ENCODE results near the gene ZDHHC8. TPM values are rescaled to one million over a fixed set of nuclear protein-coding genes. Genes with fewer than 3 reads are reported as not detected.

The ZDHHC8 gene
- total RNA-seq, 2 experiments from 2014 or later = 44.5 to 44.8 TPM

DNA sequence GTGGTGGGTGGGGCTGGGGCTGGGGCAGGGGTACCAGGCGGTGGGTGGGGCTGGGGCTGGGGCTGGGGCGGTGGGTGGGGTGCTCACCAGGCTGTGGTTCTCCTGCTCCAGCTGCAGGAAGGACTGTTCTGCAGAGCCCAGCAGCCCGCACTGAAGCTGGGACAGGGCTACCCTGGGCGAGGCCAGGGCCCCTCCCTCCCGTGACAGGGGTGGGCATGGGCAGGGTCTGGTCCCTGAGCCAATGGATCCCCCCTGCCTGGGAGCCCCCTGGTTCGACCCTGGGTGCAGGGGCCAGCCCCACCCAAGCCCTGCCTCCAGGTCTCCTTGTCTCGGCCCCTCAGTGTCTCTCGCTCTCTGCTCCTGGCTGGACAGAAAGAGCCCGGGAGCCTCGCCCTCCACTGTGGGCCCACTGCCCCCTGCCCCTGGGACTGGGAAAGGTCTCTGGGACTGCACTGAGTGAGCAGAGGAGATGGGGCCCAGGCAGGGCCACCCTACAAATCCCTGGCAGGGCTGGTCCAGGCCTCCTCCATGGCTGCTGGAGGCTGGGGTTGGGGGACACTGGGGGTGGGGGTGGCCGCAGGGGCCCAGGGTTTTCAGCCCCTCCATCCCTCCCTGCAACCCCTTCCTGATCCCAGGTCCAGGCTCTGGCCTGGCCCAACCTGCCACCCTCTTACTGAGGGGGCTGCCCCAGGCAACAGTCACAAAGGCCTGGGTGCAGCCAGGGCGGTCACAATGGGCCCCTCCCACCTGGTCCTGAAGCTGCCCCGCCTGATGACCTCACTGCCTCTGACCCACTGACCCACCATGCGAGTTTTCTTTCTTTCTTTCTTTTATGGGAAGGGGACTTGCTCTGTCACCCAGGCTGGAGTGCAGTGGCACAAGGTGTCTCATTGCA lies 19.0 kb downstream of the ZDHHC8 start, which contains the start of gene CCDC188:
CCDC188 (minus strand) TSS at position 675 of the 895 bp plus-strand sequence; CDS start at position 606, 69 bp downstream.
- H3K27ac Mint-ChIP-seq = no peak within 1 kb of the TSS

DNA sequence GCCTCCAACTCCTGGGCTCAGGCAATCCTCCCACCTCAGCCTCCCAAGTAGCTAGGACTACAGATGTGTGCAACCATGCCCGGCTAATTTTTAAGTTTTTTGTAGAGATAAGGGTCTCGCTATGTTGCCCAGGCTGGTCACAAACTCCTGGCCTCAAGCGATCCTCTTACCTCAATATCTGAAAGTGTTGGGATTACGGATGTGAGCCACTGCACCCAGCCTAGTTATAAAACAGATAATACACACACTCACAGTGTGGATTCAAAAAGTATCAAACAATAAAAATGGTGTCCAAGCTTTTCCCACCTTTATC lies 19.6 kb downstream of the ZDHHC8 start:
- POLR2A ChIA-PET = interaction anchor here (1.0 kb wide), 1 partner anchor 34 kb away, joined by 3 read pairs; no protein-coding TSS in a partner anchor
- TF ChIP-seq, protein P1, sequence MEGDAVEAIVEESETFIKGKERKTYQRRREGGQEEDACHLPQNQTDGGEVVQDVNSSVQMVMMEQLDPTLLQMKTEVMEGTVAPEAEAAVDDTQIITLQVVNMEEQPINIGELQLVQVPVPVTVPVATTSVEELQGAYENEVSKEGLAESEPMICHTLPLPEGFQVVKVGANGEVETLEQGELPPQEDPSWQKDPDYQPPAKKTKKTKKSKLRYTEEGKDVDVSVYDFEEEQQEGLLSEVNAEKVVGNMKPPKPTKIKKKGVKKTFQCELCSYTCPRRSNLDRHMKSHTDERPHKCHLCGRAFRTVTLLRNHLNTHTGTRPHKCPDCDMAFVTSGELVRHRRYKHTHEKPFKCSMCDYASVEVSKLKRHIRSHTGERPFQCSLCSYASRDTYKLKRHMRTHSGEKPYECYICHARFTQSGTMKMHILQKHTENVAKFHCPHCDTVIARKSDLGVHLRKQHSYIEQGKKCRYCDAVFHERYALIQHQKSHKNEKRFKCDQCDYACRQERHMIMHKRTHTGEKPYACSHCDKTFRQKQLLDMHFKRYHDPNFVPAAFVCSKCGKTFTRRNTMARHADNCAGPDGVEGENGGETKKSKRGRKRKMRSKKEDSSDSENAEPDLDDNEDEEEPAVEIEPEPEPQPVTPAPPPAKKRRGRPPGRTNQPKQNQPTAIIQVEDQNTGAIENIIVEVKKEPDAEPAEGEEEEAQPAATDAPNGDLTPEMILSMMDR (IDR thresholded peaks at IDR 0.05) = no peak
- Mint-ChIP-seq H3K27ac (no peak overlapping the region), H3K4me3 (no peak overlapping the region), H3K36me3 (ENCODE audit: low read depth) (no peaks in the 10 kb centered on the region), H3K4me1 (ENCODE audit: low read depth) (peaks cover 5% of the 10 kb centered on the region), H3K27me3 (no peaks in the 10 kb centered on the region), H3K9me3 (no peaks in the 10 kb centered on the region)
- DNase-seq = no peak
- ATAC-seq = no peak
- CTCF ChIA-PET = no interaction called here
- intact Hi-C loops (cut with micrococcal nuclease) = no loop called here

More for the DNA sequence above, 19.0 kb downstream of the ZDHHC8 start, which contains the start of gene CCDC188:
- Mint-ChIP-seq H3K36me3 (ENCODE audit: low read depth) (no peaks in the 10 kb centered on the region), H3K9me3 (no peaks in the 10 kb centered on the region), H3K4me1 (ENCODE audit: low read depth) (peaks cover 5% of the 10 kb centered on the region), H3K27me3 (no peaks in the 10 kb centered on the region), H3K4me3 (no peak within 1 kb of the TSS)
- TF ChIP-seq, protein P1 (IDR thresholded peaks at IDR 0.05) = no peak
- POLR2A ChIA-PET = no interaction called here
- intact Hi-C loops (cut with micrococcal nuclease) = no loop called here
- no peak for ATAC-seq
- no peak for DNase-seq
- CTCF ChIA-PET = no interaction called here

DNA sequence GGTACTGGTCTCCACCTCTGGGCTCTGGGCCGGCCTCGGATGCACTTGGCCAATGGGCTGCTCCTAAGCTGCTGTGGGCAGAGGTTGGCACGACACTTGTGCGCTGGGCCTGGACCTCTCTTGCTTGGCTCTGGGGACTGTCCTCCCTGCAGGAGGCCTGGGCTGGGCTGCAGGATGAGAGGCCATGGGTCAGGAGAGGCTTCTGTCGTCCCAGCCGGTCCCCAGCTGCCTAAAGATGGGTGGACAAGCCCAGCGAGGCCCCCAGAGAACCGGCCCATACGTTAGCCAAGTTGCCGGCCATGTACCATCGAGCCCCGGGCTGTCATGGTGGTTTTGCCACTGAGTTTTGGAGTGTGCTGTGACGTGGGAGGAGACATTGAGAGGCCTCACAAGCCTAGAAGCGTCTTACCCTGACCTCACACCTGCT lies 20.9 kb downstream of the ZDHHC8 start:
- intact Hi-C loops (cut with micrococcal nuclease) = no loop called here
- TF ChIP-seq, protein P1 (IDR thresholded peaks at IDR 0.05) = no peak
- H3K4me3 Mint-ChIP-seq = no peak overlapping the region
- H3K27ac Mint-ChIP-seq = no peak overlapping the region
- POLR2A ChIA-PET = interaction anchor here (1.0 kb wide), 1 partner anchor 35 kb away, joined by 3 read pairs; no protein-coding TSS in a partner anchor
- H3K9me3 Mint-ChIP-seq = no peaks in the 10 kb centered on the region
- DNase-seq = no peak
- H3K4me1 Mint-ChIP-seq (ENCODE audit: low read depth) = no peaks in the 10 kb centered on the region
- no peaks in the 10 kb centered on the region for H3K27me3 Mint-ChIP-seq
- no peak for ATAC-seq
- CTCF ChIA-PET = interaction anchor here (0.8 kb wide), 1 partner anchor 143 kb away, joined by 3 read pairs; no protein-coding TSS in a partner anchor
- H3K36me3 Mint-ChIP-seq (ENCODE audit: low read depth) = no peaks in the 10 kb centered on the region

DNA sequence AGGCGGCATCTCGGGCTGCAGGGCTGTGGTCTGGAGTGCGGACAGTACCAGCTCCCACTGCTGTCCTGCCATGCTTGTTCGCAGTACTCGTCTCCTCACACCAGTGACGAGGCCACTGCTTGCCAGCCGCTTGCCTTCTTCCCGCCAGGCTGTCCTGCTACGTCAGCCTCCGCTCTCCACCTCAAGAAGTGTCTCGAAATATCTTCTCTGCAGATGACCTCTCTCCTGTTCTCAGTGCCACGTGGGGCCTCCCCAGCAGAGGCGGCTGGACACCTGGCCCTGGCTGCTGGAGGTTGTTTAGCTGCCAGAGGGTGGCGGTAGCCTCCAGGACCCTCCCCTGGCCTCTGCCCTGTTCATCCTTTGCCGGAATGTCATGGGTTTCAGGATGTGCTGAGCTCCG lies 22.3 kb downstream of the ZDHHC8 start:
- H3K27me3 Mint-ChIP-seq = no peaks in the 10 kb centered on the region
- H3K36me3 Mint-ChIP-seq (ENCODE audit: low read depth) = no peaks in the 10 kb centered on the region
- ChIA-PET POLR2A (interaction anchor here (0.6 kb wide), 2 partner anchors 24 to 1186 kb away, joined by 3 read pairs; no protein-coding TSS in a partner anchor), CTCF (interaction anchor here (0.9 to 1.2 kb wide), 3 partner anchors 104 to 132 kb away, joined by 3 to 4 read pairs (median 3); no protein-coding TSS in a partner anchor)
- no peak overlapping the region for H3K4me3 Mint-ChIP-seq
- no peak for DNase-seq
- no peak for ATAC-seq
- TF ChIP-seq, protein P1 (IDR thresholded peaks at IDR 0.05) = no peak
- no peaks in the 10 kb centered on the region for H3K4me1 Mint-ChIP-seq (ENCODE audit: low read depth)
- intact Hi-C loops (cut with micrococcal nuclease) = no loop called here
- no peaks in the 10 kb centered on the region for H3K9me3 Mint-ChIP-seq
- no peak overlapping the region for H3K27ac Mint-ChIP-seq
